ENCODE data around the gene ARID1B. TPM values are rescaled to one million over a fixed set of nuclear protein-coding genes. Genes with fewer than 3 reads are reported as not detected.
A peak's percentile ranks its signal among the peaks of the same experiment; 100 is the strongest.

The ARID1B gene
- total and polyA plus RNA-seq, 7 experiments from 2014 or later = 17.5 to 164 (median 139) TPM

DNA sequence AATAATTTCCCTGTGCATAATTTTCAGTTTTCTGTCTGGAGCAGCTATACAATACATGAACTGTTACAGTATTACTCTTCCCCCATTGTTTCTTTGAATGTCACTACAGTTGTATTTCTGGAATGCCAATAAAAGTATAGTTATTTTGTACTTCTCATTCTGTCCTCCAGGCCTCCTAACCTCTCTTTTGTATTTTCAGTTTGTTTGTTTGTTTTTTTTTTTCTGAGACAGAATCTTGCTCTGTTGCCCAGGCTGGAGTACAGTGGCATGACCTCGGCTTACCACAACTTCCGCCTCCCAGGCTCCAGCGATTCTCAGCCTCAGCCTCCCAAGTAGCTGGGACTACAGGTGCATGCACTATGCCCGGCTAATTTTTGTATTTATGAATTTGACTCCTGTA lies 16.8 kb upstream of the ARID1B start:
- no peaks in the 10 kb centered on the region for H3K4me1 ChIP-seq (ENCODE audit: control insufficient read depth in 2 of 2, insufficient read depth in 2 of 2, low read length in 2 of 2)
- CTCF ChIA-PET = no interaction called here
- POLR2A ChIA-PET = no interaction called here
- H3K4me3 Mint-ChIP-seq = no peak overlapping the region
- peaks cover 0 to 6% (median 0%) of the 10 kb centered on the region in 7 donors for H3K4me1 Mint-ChIP-seq
- DNase-seq (no peak), ATAC-seq (no peak)
- no peak overlapping the region for H3K4me3 ChIP-seq (ENCODE audit: low read length)
- intact Hi-C loops (cut with micrococcal nuclease) = loop anchor here in 1 of 2 donors (2.0 kb wide), 1 partner anchor 34 kb away; no protein-coding TSS in a partner anchor
- no peak overlapping the region for H3K27ac Mint-ChIP-seq
- no peaks in the 10 kb centered on the region for H3K36me3 ChIP-seq (ENCODE audit: control insufficient read depth in 2 of 3, insufficient read depth in 3 of 3, low read length in 3 of 3)
- no peaks in the 10 kb centered on the region for H3K9me3 ChIP-seq (ENCODE audit: control insufficient read depth in 2 of 3, low read length in 3 of 3)
- H3K36me3 Mint-ChIP-seq = no peaks in the 10 kb centered on the region
- no peaks in the 10 kb centered on the region for H3K27me3 ChIP-seq (ENCODE audit: control insufficient read depth in 2 of 2, insufficient read depth in 2 of 2, low read length in 2 of 2)
- no peak overlapping the region for H3K27ac ChIP-seq (ENCODE audit: low read depth, low read length)
- no peaks in the 10 kb centered on the region for H3K9me3 Mint-ChIP-seq
- peaks cover 0 to 15% (median 6%) of the 10 kb centered on the region in 5 donors for H3K27me3 Mint-ChIP-seq

GRCh38 chr6:156762547-156762946 lies 14.6 kb upstream of the ARID1B start:
- H3K4me3 Mint-ChIP-seq = no peak overlapping the region
- no peaks in the 10 kb centered on the region for H3K9me3 ChIP-seq (ENCODE audit: control insufficient read depth in 2 of 3, low read length in 3 of 3)
- H3K27me3 ChIP-seq (ENCODE audit: control insufficient read depth in 2 of 2, insufficient read depth in 2 of 2, low read length in 2 of 2) = no peaks in the 10 kb centered on the region
- intact Hi-C loops (cut with micrococcal nuclease) = no loop called here
- DNase-seq (no peak), ATAC-seq (no peak)
- no peak overlapping the region for H3K4me3 ChIP-seq (ENCODE audit: low read length)
- no peaks in the 10 kb centered on the region for H3K9me3 Mint-ChIP-seq
- H3K4me1 ChIP-seq (ENCODE audit: control insufficient read depth in 2 of 2, insufficient read depth in 2 of 2, low read length in 2 of 2) = no peaks in the 10 kb centered on the region
- peak overlapping the region in 1 of 9 donors; percentile 22 for H3K27ac Mint-ChIP-seq
- peaks cover 0 to 6% (median under 1%) of the 10 kb centered on the region in 7 donors for H3K4me1 Mint-ChIP-seq
- H3K36me3 ChIP-seq (ENCODE audit: control insufficient read depth in 2 of 3, insufficient read depth in 3 of 3, low read length in 3 of 3) = no peaks in the 10 kb centered on the region
- ChIA-PET POLR2A (no interaction called here), CTCF (no interaction called here)
- H3K27me3 Mint-ChIP-seq = peaks cover 0 to 8% (median 4%) of the 10 kb centered on the region in 5 donors
- no peaks in the 10 kb centered on the region for H3K36me3 Mint-ChIP-seq
- no peak overlapping the region for H3K27ac ChIP-seq (ENCODE audit: low read depth, low read length)

GRCh38 chr6:156765117-156765516 lies 12.1 kb upstream of the ARID1B start:
- ChIA-PET POLR2A (no interaction called here), CTCF (no interaction called here)
- Histone ChIP-seq H3K9me3 (ENCODE audit: control insufficient read depth in 2 of 3, low read length in 3 of 3) (no peaks in the 10 kb centered on the region), H3K27ac (ENCODE audit: low read depth, low read length) (no peak overlapping the region), H3K36me3 (ENCODE audit: control insufficient read depth in 2 of 3, insufficient read depth in 3 of 3, low read length in 3 of 3) (no peaks in the 10 kb centered on the region), H3K4me1 (ENCODE audit: control insufficient read depth in 2 of 2, insufficient read depth in 2 of 2, low read length in 2 of 2) (no peaks in the 10 kb centered on the region), H3K27me3 (ENCODE audit: control insufficient read depth in 2 of 2, insufficient read depth in 2 of 2, low read length in 2 of 2) (no peaks in the 10 kb centered on the region), H3K4me3 (ENCODE audit: low read length) (no peak overlapping the region)
- DNase-seq = no peak
- Mint-ChIP-seq H3K4me3 (no peak overlapping the region), H3K9me3 (no peaks in the 10 kb centered on the region), H3K4me1 (peaks cover 0 to 10% (median 6%) of the 10 kb centered on the region in 7 donors), H3K27ac (peak overlapping the region in 2 of 9 donors; percentile 20 to 45), H3K36me3 (no peaks in the 10 kb centered on the region), H3K27me3 (peaks cover 0 to 3% (median 0%) of the 10 kb centered on the region in 5 donors)
- intact Hi-C loops (cut with micrococcal nuclease) = no loop called here
- no peak for ATAC-seq

- Mint-ChIP-seq H3K27ac (no peak overlapping the region), H3K4me1 (peaks cover 0 to 12% (median 9%) of the 10 kb centered on the region in 7 donors), H3K27me3 (no peaks in the 10 kb centered on the region), H3K36me3 (no peaks in the 10 kb centered on the region), H3K9me3 (no peaks in the 10 kb centered on the region), H3K4me3 (no peak overlapping the region)
- POLR2A ChIA-PET = interaction anchor here (0.6 to 1.6 kb wide), 3 partner anchors 9 to 462 kb away, joined by 3 to 4 read pairs (median 3); partner anchors contain the start of gene ARID1B
- Histone ChIP-seq H3K27me3 (ENCODE audit: control insufficient read depth in 2 of 2, insufficient read depth in 2 of 2, low read length in 2 of 2) (no peaks in the 10 kb centered on the region), H3K36me3 (ENCODE audit: control insufficient read depth in 2 of 3, insufficient read depth in 3 of 3, low read length in 3 of 3) (no peaks in the 10 kb centered on the region), H3K4me1 (ENCODE audit: control insufficient read depth in 2 of 2, insufficient read depth in 2 of 2, low read length in 2 of 2) (no peaks in the 10 kb centered on the region), H3K27ac (ENCODE audit: low read depth, low read length) (no peak overlapping the region), H3K4me3 (ENCODE audit: low read length) (no peak overlapping the region), H3K9me3 (ENCODE audit: control insufficient read depth in 2 of 3, low read length in 3 of 3) (no peaks in the 10 kb centered on the region)
- ATAC-seq = peak; percentile 53
- CTCF ChIA-PET = interaction anchor here (0.6 to 1.5 kb wide), 2 partner anchors 9 to 12 kb away, joined by 3 to 4 read pairs; partner anchors contain the start of gene ARID1B
- intact Hi-C loops (cut with micrococcal nuclease) = no loop called here
- no peak for DNase-seq
Observed at GRCh38 chr6:156767603-156768467, 9.3 kb upstream of the ARID1B start.

GRCh38 chr6:156771047-156771446 lies 6.1 kb upstream of the ARID1B start:
- Histone ChIP-seq H3K36me3 (ENCODE audit: control insufficient read depth in 2 of 3, insufficient read depth in 3 of 3, low read length in 3 of 3) (no peaks in the 10 kb centered on the region), H3K4me1 (ENCODE audit: control insufficient read depth in 2 of 2, insufficient read depth in 2 of 2, low read length in 2 of 2) (peaks cover 3 to 4% of the 10 kb centered on the region in 2 donors), H3K4me3 (ENCODE audit: low read length) (no peak overlapping the region), H3K9me3 (ENCODE audit: control insufficient read depth in 2 of 3, low read length in 3 of 3) (no peaks in the 10 kb centered on the region), H3K27ac (ENCODE audit: low read depth, low read length) (no peak overlapping the region), H3K27me3 (ENCODE audit: control insufficient read depth in 2 of 2, insufficient read depth in 2 of 2, low read length in 2 of 2) (no peaks in the 10 kb centered on the region)
- Mint-ChIP-seq H3K27ac (peak overlapping the region in 1 of 9 donors; percentile 59), H3K4me1 (peaks cover 7 to 30% (median 23%) of the 10 kb centered on the region in 7 donors), H3K36me3 (no peaks in the 10 kb centered on the region), H3K27me3 (peaks cover 0 to 2% (median 0%) of the 10 kb centered on the region in 5 donors), H3K9me3 (no peaks in the 10 kb centered on the region), H3K4me3 (no peak overlapping the region)
- intact Hi-C loops (cut with micrococcal nuclease) = no loop called here
- POLR2A ChIA-PET = interaction anchor here (0.9 to 1.5 kb wide), 3 partner anchors 9 to 250 kb away, joined by 3 to 6 read pairs (median 5); no protein-coding TSS in a partner anchor
- DNase-seq = no peak
- CTCF ChIA-PET = interaction anchor here (0.6 kb wide), 2 partner anchors 16 to 57 kb away, joined by 3 to 6 read pairs; no protein-coding TSS in a partner anchor
- no peak for ATAC-seq

- peaks cover 9 to 38% (median 29%) of the 10 kb centered on the region in 7 donors for H3K4me1 Mint-ChIP-seq
- Histone ChIP-seq H3K9me3 (ENCODE audit: control insufficient read depth in 2 of 3, low read length in 3 of 3) (no peaks in the 10 kb centered on the region), H3K4me3 (ENCODE audit: low read length) (no peak overlapping the region), H3K4me1 (ENCODE audit: control insufficient read depth in 2 of 2, insufficient read depth in 2 of 2, low read length in 2 of 2) (peaks cover 4% of the 10 kb centered on the region in 2 donors), H3K27me3 (ENCODE audit: control insufficient read depth in 2 of 2, insufficient read depth in 2 of 2, low read length in 2 of 2) (no peaks in the 10 kb centered on the region), H3K36me3 (ENCODE audit: control insufficient read depth in 2 of 3, insufficient read depth in 3 of 3, low read length in 3 of 3) (no peaks in the 10 kb centered on the region), H3K27ac (ENCODE audit: low read depth, low read length) (no peak overlapping the region)
- ATAC-seq (no peak), DNase-seq (no peak)
- POLR2A ChIA-PET = interaction anchor here (1.5 kb wide), 1 partner anchor 8 kb away, joined by 6 read pairs; no protein-coding TSS in a partner anchor
- intact Hi-C loops (cut with micrococcal nuclease) = no loop called here
- no peaks in the 10 kb centered on the region for H3K36me3 Mint-ChIP-seq
- H3K4me3 Mint-ChIP-seq = no peak overlapping the region
- peaks cover 0 to 2% (median 0%) of the 10 kb centered on the region in 5 donors for H3K27me3 Mint-ChIP-seq
- no peaks in the 10 kb centered on the region for H3K9me3 Mint-ChIP-seq
- CTCF ChIA-PET = interaction anchor here (0.6 kb wide), 1 partner anchor 17 kb away, joined by 3 read pairs; no protein-coding TSS in a partner anchor
- no peak overlapping the region for H3K27ac Mint-ChIP-seq
Observed at GRCh38 chr6:156771761-156772160, 5.4 kb upstream of the ARID1B start.

Measured in naive thymus-derived CD4-positive, alpha-beta T cell (primary cell).